Fibroblast of lung (primary cell): ENCODE data around the gene CKAP2.

ENCODE experiments used
- EZH2 ChIP-seq: IDR thresholded peaks from 2 replicates; pipeline ENCODE4 v1.5.1; 2012; ENCODE audit warnings: low read length, control low read depth, mild to moderate bottlenecking; ENCODE audit errors: missing control alignments
- TF ChIP-seq, protein P1 (sequence below), 2 donors: IDR thresholded peaks in 1 of 2; conservative IDR thresholded peaks in 1 of 2; 1 replicate in 1 of 2; 2 replicates in 1 of 2; pipeline ENCODE4 v1.5.1; 2011 to 2012; ENCODE audit warnings: low read length in 2 of 2, control low read depth in 1 of 2, inconsistent platforms in 1 of 2, low read depth in 1 of 2, mild to moderate bottlenecking in 1 of 2

GRCh38 chr13:52446265-52446664 lies 9.0 kb upstream of the CKAP2 start:
- TF ChIP-seq, protein P1, sequence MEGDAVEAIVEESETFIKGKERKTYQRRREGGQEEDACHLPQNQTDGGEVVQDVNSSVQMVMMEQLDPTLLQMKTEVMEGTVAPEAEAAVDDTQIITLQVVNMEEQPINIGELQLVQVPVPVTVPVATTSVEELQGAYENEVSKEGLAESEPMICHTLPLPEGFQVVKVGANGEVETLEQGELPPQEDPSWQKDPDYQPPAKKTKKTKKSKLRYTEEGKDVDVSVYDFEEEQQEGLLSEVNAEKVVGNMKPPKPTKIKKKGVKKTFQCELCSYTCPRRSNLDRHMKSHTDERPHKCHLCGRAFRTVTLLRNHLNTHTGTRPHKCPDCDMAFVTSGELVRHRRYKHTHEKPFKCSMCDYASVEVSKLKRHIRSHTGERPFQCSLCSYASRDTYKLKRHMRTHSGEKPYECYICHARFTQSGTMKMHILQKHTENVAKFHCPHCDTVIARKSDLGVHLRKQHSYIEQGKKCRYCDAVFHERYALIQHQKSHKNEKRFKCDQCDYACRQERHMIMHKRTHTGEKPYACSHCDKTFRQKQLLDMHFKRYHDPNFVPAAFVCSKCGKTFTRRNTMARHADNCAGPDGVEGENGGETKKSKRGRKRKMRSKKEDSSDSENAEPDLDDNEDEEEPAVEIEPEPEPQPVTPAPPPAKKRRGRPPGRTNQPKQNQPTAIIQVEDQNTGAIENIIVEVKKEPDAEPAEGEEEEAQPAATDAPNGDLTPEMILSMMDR (conservative IDR thresholded peaks at IDR 0.05 in 1 of 2, IDR thresholded peaks at IDR 0.05 in 1 of 2; ENCODE audit: low read depth in 1 of 2, low read length in 2 of 2) = no peak
- TF ChIP-seq EZH2 = no peak
